Right atrium auricular region (tissue), 2 donors: ENCODE results near the gene SCAF4. TPM values are rescaled to one million over a fixed set of nuclear protein-coding genes. Genes with fewer than 3 reads are reported as not detected.

Experiments
- DNase-seq: peaks from one replicate; pipeline ENCODE4 v3.0.0-alpha.2; 2019; ENCODE audit warnings: low spot score
- H3K27ac ChIP-seq, 2 donors: fragments of 200-600 bp; sonication (generic); 1 replicate in 1 of 2; 2 replicates in 1 of 2; pipeline ENCODE4 v1.5.1; 2016 to 2019
- H3K27me3 ChIP-seq, 2 donors: fragments of 200-600 bp; sonication (generic); one replicate each; pipeline versions ENCODE4 v1.5.1 to v1.6.0; 2017 to 2019
- H3K36me3 ChIP-seq: fragments of 200-600 bp; sonication (generic); one replicate; pipeline ENCODE4 v1.5.1; 2016
- H3K4me1 ChIP-seq, 2 donors: fragments of 200-600 bp; sonication (generic); one replicate each; pipeline versions ENCODE4 v1.5.1 to v1.6.0; 2017 to 2019
- H3K4me3 ChIP-seq, 2 donors: fragments of 200-600 bp; sonication (generic); 1 replicate in 1 of 2; 2 replicates in 1 of 2; pipeline ENCODE4 v1.5.1; 2017 to 2019; ENCODE audit warnings: mild to moderate bottlenecking in 1 of 2, moderate library complexity in 1 of 2
- H3K9me3 ChIP-seq, 2 donors: fragments of 200-600 bp; sonication (generic); one replicate each; pipeline ENCODE4 v1.5.1; 2019
- CTCF ChIP-seq, 2 donors: fragments of 200-600 bp; sonication (generic); IDR thresholded peaks; one replicate each; pipeline ENCODE4 v1.5.1; 2019; ENCODE audit warnings: antibody characterized with exemption in 2 of 2
- total RNA-seq, 2 donors: library from RNA; depleted of rRNA; stranded (reverse); fragments of >200 nt; gene quantifications; one replicate each; pipeline ENCODE4 v1.1.0, GENCODE V29; 2016

The SCAF4 gene
- total RNA-seq, 2 donors from 2014 or later: 8.8 to 12.2 TPM

- Histone ChIP-seq H3K4me1 (peaks cover 0 to 58% of the 10 kb centered on the region in 2 donors), H3K9me3 (no peaks in the 10 kb centered on the region)
- no peak for DNase-seq
Measured at GRCh38 chr21:31728952-31729351, 3.0 kb downstream of the SCAF4 start.

GRCh38 chr21:31728191-31728590, 3.7 kb downstream of the SCAF4 start:
- Histone ChIP-seq H3K4me1 (peaks cover 0 to 56% of the 10 kb centered on the region in 2 donors), H3K4me3 (no peak overlapping the region), H3K27ac (no peak overlapping the region), H3K27me3 (no peaks in the 10 kb centered on the region), H3K36me3 (no peaks in the 10 kb centered on the region), H3K9me3 (no peaks in the 10 kb centered on the region)
- DNase-seq: no peak
- no peak for TF ChIP-seq CTCF (IDR thresholded peaks at IDR 0.05)

More at GRCh38 chr21:31728952-31729351, 3.0 kb downstream of the SCAF4 start:
- Histone ChIP-seq H3K27ac (no peak overlapping the region), H3K36me3 (no peaks in the 10 kb centered on the region), H3K27me3 (no peaks in the 10 kb centered on the region), H3K4me3 (no peak overlapping the region)
- no peak for TF ChIP-seq CTCF (IDR thresholded peaks at IDR 0.05)

- Histone ChIP-seq H3K4me3 (no peak overlapping the region), H3K4me1 (peaks cover 0 to 47% of the 10 kb centered on the region in 2 donors), H3K9me3 (no peaks in the 10 kb centered on the region), H3K27ac (no peak overlapping the region), H3K36me3 (no peaks in the 10 kb centered on the region), H3K27me3 (no peaks in the 10 kb centered on the region)
- DNase-seq: no peak
- TF ChIP-seq CTCF (IDR thresholded peaks at IDR 0.05): no peak
Measured at GRCh38 chr21:31727181-31727580, 4.7 kb downstream of the SCAF4 start.

- TF ChIP-seq CTCF (IDR thresholded peaks at IDR 0.05): no peak
- DNase-seq: no peak
- Histone ChIP-seq H3K27ac (no peak overlapping the region), H3K4me3 (no peak overlapping the region), H3K4me1 (peaks cover 0 to 47% of the 10 kb centered on the region in 2 donors), H3K9me3 (no peaks in the 10 kb centered on the region), H3K36me3 (no peaks in the 10 kb centered on the region), H3K27me3 (no peaks in the 10 kb centered on the region)
Measured at GRCh38 chr21:31726407-31726806, 5.5 kb downstream of the SCAF4 start.

GRCh38 chr21:31725202-31725839, 6.6 kb downstream of the SCAF4 start:
- Histone ChIP-seq H3K27ac (no peak overlapping the region), H3K36me3 (no peaks in the 10 kb centered on the region), H3K27me3 (no peaks in the 10 kb centered on the region), H3K4me1 (peaks cover 0 to 43% of the 10 kb centered on the region in 2 donors), H3K4me3 (no peak overlapping the region), H3K9me3 (no peaks in the 10 kb centered on the region)
- no peak for DNase-seq
- no peak for TF ChIP-seq CTCF (IDR thresholded peaks at IDR 0.05)

GRCh38 chr21:31724552-31724951, 7.4 kb downstream of the SCAF4 start:
- H3K27me3 ChIP-seq: no peaks in the 10 kb centered on the region
- no peak for DNase-seq
- no peak overlapping the region for H3K4me3 ChIP-seq
- peaks cover 0 to 41% of the 10 kb centered on the region in 2 donors for H3K4me1 ChIP-seq
- H3K9me3 ChIP-seq: no peaks in the 10 kb centered on the region
- TF ChIP-seq CTCF (IDR thresholded peaks at IDR 0.05): no peak
- no peak overlapping the region for H3K27ac ChIP-seq
- no peaks in the 10 kb centered on the region for H3K36me3 ChIP-seq
